ENCODE measurements around the gene GALC. TPM values are rescaled to one million over a fixed set of nuclear protein-coding genes. Genes with fewer than 3 reads are reported as not detected.

Gene GALC
- total and polyA plus RNA-seq, 2 donors (not counting 3 experiments of a cell fraction or from before 2014, with no cell fraction given) = 12.4 to 14.2 TPM

- Histone ChIP-seq H3K9me3 (replicated peaks; ENCODE audit: control insufficient read depth, insufficient read depth, low read length) (no peaks in the 10 kb centered on the region), H4K20me1 (replicated peaks; ENCODE audit: control insufficient read depth, extremely low read depth, insufficient read depth, low read length) (no peaks in the 10 kb centered on the region), H3K9ac (replicated peaks; ENCODE audit: extremely low read depth, insufficient read depth, low read length) (no peak overlapping the region), H3K4me3 (replicated peaks in 1 of 3; ENCODE audit: insufficient read depth in 1 of 3, low read depth in 1 of 3, low read length in 3 of 3) (no peak overlapping the region), H3K4me1 (ENCODE audit: control insufficient read depth, extremely low read depth, insufficient read depth, low read length) (no peaks in the 10 kb centered on the region), H3K4me2 (ENCODE audit: insufficient read depth, low read length) (no peak overlapping the region), H3K9me1 (replicated peaks; ENCODE audit: control insufficient read depth, extremely low read depth, insufficient read depth, low read length) (no peaks in the 10 kb centered on the region), H3K36me3 (ENCODE audit: control insufficient read depth in 2 of 2, extremely low read depth in 1 of 2, insufficient read depth in 2 of 2, low read length in 2 of 2) (no peaks in the 10 kb centered on the region), H3K27ac (ENCODE audit: insufficient read depth, low read depth, low read length) (no peak overlapping the region), H3K27me3 (ENCODE audit: control insufficient read depth in 2 of 2, insufficient read depth in 2 of 2, low read length in 2 of 2) (no peaks in the 10 kb centered on the region), H3K79me2 (ENCODE audit: control insufficient read depth, insufficient read depth, low read length) (no peaks in the 10 kb centered on the region), H2AFZ (ENCODE audit: low read depth, low read length) (no peak overlapping the region)
- FAIRE-seq = no peak
- dilution Hi-C loops (cut with MboI; ENCODE audit: extremely low pct_ligation_motif_present, low sequenced_read_pairs) = no loop called here
- ChIA-PET CTCF (no interaction called here), POLR2A (no interaction called here)
- TF ChIP-seq, protein P1, sequence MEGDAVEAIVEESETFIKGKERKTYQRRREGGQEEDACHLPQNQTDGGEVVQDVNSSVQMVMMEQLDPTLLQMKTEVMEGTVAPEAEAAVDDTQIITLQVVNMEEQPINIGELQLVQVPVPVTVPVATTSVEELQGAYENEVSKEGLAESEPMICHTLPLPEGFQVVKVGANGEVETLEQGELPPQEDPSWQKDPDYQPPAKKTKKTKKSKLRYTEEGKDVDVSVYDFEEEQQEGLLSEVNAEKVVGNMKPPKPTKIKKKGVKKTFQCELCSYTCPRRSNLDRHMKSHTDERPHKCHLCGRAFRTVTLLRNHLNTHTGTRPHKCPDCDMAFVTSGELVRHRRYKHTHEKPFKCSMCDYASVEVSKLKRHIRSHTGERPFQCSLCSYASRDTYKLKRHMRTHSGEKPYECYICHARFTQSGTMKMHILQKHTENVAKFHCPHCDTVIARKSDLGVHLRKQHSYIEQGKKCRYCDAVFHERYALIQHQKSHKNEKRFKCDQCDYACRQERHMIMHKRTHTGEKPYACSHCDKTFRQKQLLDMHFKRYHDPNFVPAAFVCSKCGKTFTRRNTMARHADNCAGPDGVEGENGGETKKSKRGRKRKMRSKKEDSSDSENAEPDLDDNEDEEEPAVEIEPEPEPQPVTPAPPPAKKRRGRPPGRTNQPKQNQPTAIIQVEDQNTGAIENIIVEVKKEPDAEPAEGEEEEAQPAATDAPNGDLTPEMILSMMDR (IDR thresholded peaks at IDR 0.05; ENCODE audit: extremely low read depth in 1 of 2, insufficient read depth in 1 of 2, low read depth in 1 of 2, low read length in 2 of 2) = no peak
- no peak for TF ChIP-seq JUN (IDR thresholded peaks at IDR 0.05; ENCODE audit: borderline replicate concordance, insufficient read depth, insufficient read length, low read depth)
- no peak for TF ChIP-seq MAX (IDR thresholded peaks at IDR 0.05; ENCODE audit: insufficient read depth, insufficient read length)
- TF ChIP-seq FOS (IDR thresholded peaks at IDR 0.05; ENCODE audit: borderline replicate concordance, insufficient read depth, low read length) = no peak
- no peak for TF ChIP-seq MYC (IDR thresholded peaks at IDR 0.05; ENCODE audit: low read depth, low read length)
- TF ChIP-seq POLR2A (IDR thresholded peaks at IDR 0.05; ENCODE audit: low read depth, low read length) = no peak
- TF ChIP-seq POLR2AphosphoS5 (IDR thresholded peaks at IDR 0.05; ENCODE audit: insufficient read depth, low read depth, low read length) = no peak
- no peak for TF ChIP-seq GATA2 (IDR thresholded peaks at IDR 0.05; ENCODE audit: insufficient read depth, insufficient read length, low read depth, low read length)
- no peak for TF ChIP-seq EZH2 (IDR thresholded peaks at IDR 0.05; ENCODE audit: borderline replicate concordance, low read depth, low read length, severe bottlenecking)
- no TSS peak for BruUV-seq (replicated peaks)
- intact Hi-C loops (cut with micrococcal nuclease) = no loop called here
- no peak for DNase-seq (ENCODE audit: low read depth, low spot score)
Observed at GRCh38 chr14:87940382-87940781, 52.6 kb downstream of the GALC start.

All from endothelial cell of umbilical vein (primary cell).